Pancreas (tissue), 10 donors: ENCODE results near the gene IL1RAPL2. TPM values are rescaled to one million over a fixed set of nuclear protein-coding genes. Genes with fewer than 3 reads are reported as not detected.
A peak's percentile ranks its signal among the peaks of the same experiment; 100 is the strongest.
"Not testable (repeated sequence)": the region's sequence is repeated elsewhere in the genome, so short reads cannot be mapped to it uniquely, and the experiment has no call there.

Source experiments
- ATAC-seq, 4 donors: fragments of 200-7000 bp; cut with Tn5 transposase; one replicate each; pipeline versions ENCODE4 v1.8.0 to v1.9.1; 2020; ENCODE audit warnings: mild to moderate bottlenecking in 4 of 4, moderate library complexity in 4 of 4
- DNase-seq, 6 donors: peaks; one replicate each; pipeline ENCODE4 v3.0.0-alpha.2; 2020
- FAIRE-seq: peaks from 2 replicates; lab custom pipeline; 2012; peaks lifted over from hg19 to GRCh38; lab: Jason Lieb, UNC
- H3K27ac ChIP-seq, 4 donors: fragments of 200-600 bp; sonication (generic); 1 replicate in 3 of 4; 2 replicates in 1 of 4; pipeline versions ENCODE4 v1.5.0 to v1.8.0; 2020
- H3K27me3 ChIP-seq, 4 donors: fragments of 200-600 bp; one replicate each; pipeline ENCODE4 v1.8.0; 2021
- H3K36me3 ChIP-seq, 3 donors: fragments of 200-600 bp; sonication (generic) in 1 of 3; one replicate each; pipeline versions ENCODE4 v1.5.0 to v1.8.0; 2020 to 2021
- H3K4me1 ChIP-seq, 3 donors: fragments of 200-600 bp; one replicate each; pipeline ENCODE4 v1.8.0; 2021
- H3K4me3 ChIP-seq, 4 donors: fragments of 200-600 bp; sonication (generic) in 2 of 4; one replicate each; pipeline versions ENCODE4 v1.5.0 to v1.8.0; 2020 to 2021
- H3K9me3 ChIP-seq, 4 donors: fragments of 200-600 bp; one replicate each; pipeline ENCODE4 v1.8.0; 2021
- WGBS, 2 donors: extraction: QIAGEN DNeasy Blood & Tissue Kit; methylation state at CpG; one replicate each; pipeline ENCODE4 v1.1.7; 2013; 5-methylcytosine and 5-hydroxymethylcytosine counted together
- intact Hi-C, 3 donors: fragments of 100-400 bp; cut with DNase I; formaldehyde crosslinking; loops; one replicate each; pipeline versions ENCODE4 v1.11.1 to v1.14.2; 2022
- polyA plus RNA-seq, 2 donors: library from polyadenylated mRNA; stranded (reverse); fragments of 200-250 nt; gene quantifications; one replicate each; pipeline ENCODE4 v1.2.3, GENCODE V29; 2013
- total RNA-seq, 6 donors: library from RNA; stranded (reverse); fragmentation: NEBNext Ultra II Directional in 4 of 6; extraction: Animal tissue kit (Norgen Biotek cat#: 25700) in 4 of 6; gene quantifications; one replicate each; pipeline versions ENCODE4 v1.2.1 to v1.2.4, GENCODE V29; 2021 to 2023
- TF ChIP-seq, protein P1 (sequence below), 4 donors: fragments of 200-600 bp; sonication (generic) in 3 of 4; IDR thresholded peaks; one replicate each; pipeline versions ENCODE4 v1.5.0 to v1.8.0; 2021; ENCODE audit warnings: antibody characterized with exemption in 4 of 4
- donor health status: healthy with polysubstance abuse.
- donor health status: DM: no; HTN: no; CAD: no; lungs with moderate emphysema.
- donor health status: DM: no; HTN: no; CAD: no.
- donor health status: control.
- donor health status: control.
- donor health status: Bipolar disorder and iron deficiency.
- donor health status: DM: yes; HTN: yes; CAD: no.
- donor health status: DM: no; HTN: no; CAD: no.
- donor health status: DM: no; HTN: no; CAD: no.
- donor health status: DM: yes; HTN: yes; CAD: no.

Gene IL1RAPL2
- total and polyA plus RNA-seq, 8 donors: 0.09 TPM; not detected in 7

GRCh38 chrX:105018865-105019264 lies 452.9 kb downstream of the IL1RAPL2 start:
- ATAC-seq (peak in 3 of 4 donors; percentile 34 to 69 (median 65)), DNase-seq (peak in 1 of 6 donors; percentile 1), FAIRE-seq (no peak)
- intact Hi-C loops: no loop called here
- Histone ChIP-seq H3K4me1 (no peaks in the 10 kb centered on the region), H3K27me3 (no peaks in the 10 kb centered on the region), H3K27ac (no peak overlapping the region), H3K36me3 (no peaks in the 10 kb centered on the region), H3K9me3 (no peaks in the 10 kb centered on the region), H3K4me3 (no peak overlapping the region)
- 22 to 27% methylated on average over 1 of the region's 1 CpG for WGBS, 2 donors
- TF ChIP-seq, protein P1, sequence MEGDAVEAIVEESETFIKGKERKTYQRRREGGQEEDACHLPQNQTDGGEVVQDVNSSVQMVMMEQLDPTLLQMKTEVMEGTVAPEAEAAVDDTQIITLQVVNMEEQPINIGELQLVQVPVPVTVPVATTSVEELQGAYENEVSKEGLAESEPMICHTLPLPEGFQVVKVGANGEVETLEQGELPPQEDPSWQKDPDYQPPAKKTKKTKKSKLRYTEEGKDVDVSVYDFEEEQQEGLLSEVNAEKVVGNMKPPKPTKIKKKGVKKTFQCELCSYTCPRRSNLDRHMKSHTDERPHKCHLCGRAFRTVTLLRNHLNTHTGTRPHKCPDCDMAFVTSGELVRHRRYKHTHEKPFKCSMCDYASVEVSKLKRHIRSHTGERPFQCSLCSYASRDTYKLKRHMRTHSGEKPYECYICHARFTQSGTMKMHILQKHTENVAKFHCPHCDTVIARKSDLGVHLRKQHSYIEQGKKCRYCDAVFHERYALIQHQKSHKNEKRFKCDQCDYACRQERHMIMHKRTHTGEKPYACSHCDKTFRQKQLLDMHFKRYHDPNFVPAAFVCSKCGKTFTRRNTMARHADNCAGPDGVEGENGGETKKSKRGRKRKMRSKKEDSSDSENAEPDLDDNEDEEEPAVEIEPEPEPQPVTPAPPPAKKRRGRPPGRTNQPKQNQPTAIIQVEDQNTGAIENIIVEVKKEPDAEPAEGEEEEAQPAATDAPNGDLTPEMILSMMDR (IDR thresholded peaks at IDR 0.05): no peak

DNA sequence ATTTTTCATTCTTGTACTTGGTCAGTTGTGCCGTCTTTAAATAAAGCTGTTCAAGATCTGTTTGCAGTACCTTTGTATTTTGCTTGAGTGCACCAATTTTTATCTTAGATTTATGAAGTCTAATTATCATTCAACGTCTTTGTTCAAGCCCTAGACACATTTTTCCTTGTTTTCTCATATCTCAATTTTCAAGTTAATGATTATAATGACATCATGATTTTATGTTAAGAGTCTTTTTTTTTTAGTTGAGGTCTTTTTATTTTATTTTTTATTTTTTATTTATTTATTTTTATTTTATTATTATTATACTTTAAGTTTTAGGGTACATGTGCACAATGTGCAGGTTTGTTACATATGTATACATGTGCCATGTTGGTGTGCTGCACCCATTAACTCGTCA lies 463.0 kb downstream of the IL1RAPL2 start:
- intact Hi-C loops, H3K36me3 ChIP-seq, H3K27ac ChIP-seq, ATAC-seq, H3K4me1 ChIP-seq, H3K27me3 ChIP-seq, H3K4me3 ChIP-seq, H3K9me3 ChIP-seq, DNase-seq: not testable (repeated sequence)
- 63 to 76% methylated on average over 2 of the region's 3 CpGs for WGBS, 2 donors
- FAIRE-seq: peak; percentile 26

DNA sequence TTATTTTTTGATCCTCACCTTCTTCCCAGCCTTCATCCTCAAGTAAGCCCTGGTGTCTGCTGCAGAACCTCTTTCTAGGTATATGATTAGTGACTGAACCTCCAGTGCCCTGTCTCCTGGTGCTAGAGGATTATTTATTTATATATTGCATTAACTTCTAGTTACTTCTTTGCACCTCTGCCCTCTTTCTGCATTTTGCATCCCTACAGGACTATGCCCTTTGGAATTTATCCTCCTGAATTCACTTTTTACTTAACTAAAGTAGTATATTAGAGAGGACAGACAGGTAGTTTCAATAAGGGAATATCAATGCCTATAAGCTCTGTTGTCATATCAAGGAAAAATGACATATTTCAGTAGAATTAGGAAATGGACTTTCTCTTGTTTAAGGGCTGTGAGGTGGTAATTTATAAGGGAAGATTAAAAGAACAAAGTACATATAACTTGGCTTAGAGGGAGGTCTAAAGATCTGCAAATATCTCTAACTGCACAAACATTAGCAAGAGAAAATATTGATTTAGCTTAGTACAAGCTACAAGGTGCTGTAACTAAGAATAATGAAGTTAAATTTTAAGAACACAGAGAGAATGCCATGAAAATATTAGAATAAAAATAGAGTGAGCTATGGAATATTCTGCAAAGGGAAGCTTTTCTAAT lies 472.8 kb downstream of the IL1RAPL2 start:
- Histone ChIP-seq H3K27ac (no peak overlapping the region), H3K4me1 (no peaks in the 10 kb centered on the region), H3K4me3 (no peak overlapping the region), H3K36me3 (no peaks in the 10 kb centered on the region), H3K9me3 (no peaks in the 10 kb centered on the region), H3K27me3 (no peaks in the 10 kb centered on the region)
- intact Hi-C loops: no loop called here
- FAIRE-seq (no peak), ATAC-seq (peak in 1 of 4 donors; percentile 28), DNase-seq (no peak)
- TF ChIP-seq, protein P1 (IDR thresholded peaks at IDR 0.05): no peak

GRCh38 chrX:105050921-105051320 lies 484.9 kb downstream of the IL1RAPL2 start:
- no peak overlapping the region for H3K27ac ChIP-seq
- intact Hi-C loops: no loop called here
- H3K9me3 ChIP-seq: no peaks in the 10 kb centered on the region
- ATAC-seq: no peak
- DNase-seq: peak in 2 of 6 donors; percentile 40 to 47
- no peaks in the 10 kb centered on the region for H3K4me1 ChIP-seq
- whole genome bisulfite sequencing, 2 donors: 75 to 81% methylated on average over 7 of the region's 7 CpGs
- FAIRE-seq: no peak
- H3K27me3 ChIP-seq: peaks cover 0 to 13% (median 0%) of the 10 kb centered on the region in 4 donors
- no peak overlapping the region for H3K4me3 ChIP-seq
- no peaks in the 10 kb centered on the region for H3K36me3 ChIP-seq
- TF ChIP-seq, protein P1 (IDR thresholded peaks at IDR 0.05): no peak

DNA sequence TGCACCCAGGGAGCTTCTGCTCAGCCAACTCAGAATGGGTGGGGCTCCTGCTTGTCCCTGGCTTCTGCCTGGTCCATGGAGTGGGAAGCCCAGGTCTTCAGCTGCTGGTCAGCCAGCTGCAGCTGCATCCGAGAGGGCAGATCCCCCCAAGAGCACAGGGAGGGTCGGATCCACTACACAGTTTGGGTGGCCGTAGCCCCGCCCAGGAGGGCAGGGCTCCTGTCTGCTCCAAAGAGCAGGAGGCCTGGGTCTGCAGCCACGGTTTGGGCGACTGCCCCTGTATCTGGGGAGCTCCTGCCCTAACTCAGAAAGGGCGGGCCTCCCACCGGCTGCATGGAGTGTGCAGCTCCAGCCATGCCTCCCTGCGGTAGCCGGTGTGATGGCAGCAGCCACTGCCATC lies 485.4 kb downstream of the IL1RAPL2 start:
- Histone ChIP-seq H3K27me3 (peaks cover 0 to 13% (median 0%) of the 10 kb centered on the region in 4 donors), H3K4me1 (no peaks in the 10 kb centered on the region), H3K36me3 (no peaks in the 10 kb centered on the region), H3K4me3 (no peak overlapping the region), H3K9me3 (no peaks in the 10 kb centered on the region), H3K27ac (no peak overlapping the region)
- intact Hi-C loops: no loop called here
- TF ChIP-seq, protein P1 (IDR thresholded peaks at IDR 0.05): no peak
- FAIRE-seq (no peak), ATAC-seq (no peak), DNase-seq (peak in 2 of 6 donors; percentile 18 to 40)
- 77 to 85% methylated on average over 8 to 10 of the region's 10 CpGs for WGBS, 2 donors
